RPMI7951 (cell line): ENCODE data around the gene ACTRT2. TPM values are rescaled to one million over a fixed set of nuclear protein-coding genes. Genes with fewer than 3 reads are reported as not detected.

Experiments used
- DNase-seq: peaks from one replicate; pipeline ENCODE4 v3.0.0-alpha.2; 2012; ENCODE audit warnings: low read depth
- total RNA-seq: library from RNA; depleted of rRNA; stranded (reverse); fragments of >200 nt; shearing (Covaris generic); gene quantifications from 2 replicates; pipeline ENCODE4 v1.2.3, GENCODE V29; 2014; rRNA removed

Gene ACTRT2
- total RNA-seq, 1 experiment from 2014 or later = not detected

DNA sequence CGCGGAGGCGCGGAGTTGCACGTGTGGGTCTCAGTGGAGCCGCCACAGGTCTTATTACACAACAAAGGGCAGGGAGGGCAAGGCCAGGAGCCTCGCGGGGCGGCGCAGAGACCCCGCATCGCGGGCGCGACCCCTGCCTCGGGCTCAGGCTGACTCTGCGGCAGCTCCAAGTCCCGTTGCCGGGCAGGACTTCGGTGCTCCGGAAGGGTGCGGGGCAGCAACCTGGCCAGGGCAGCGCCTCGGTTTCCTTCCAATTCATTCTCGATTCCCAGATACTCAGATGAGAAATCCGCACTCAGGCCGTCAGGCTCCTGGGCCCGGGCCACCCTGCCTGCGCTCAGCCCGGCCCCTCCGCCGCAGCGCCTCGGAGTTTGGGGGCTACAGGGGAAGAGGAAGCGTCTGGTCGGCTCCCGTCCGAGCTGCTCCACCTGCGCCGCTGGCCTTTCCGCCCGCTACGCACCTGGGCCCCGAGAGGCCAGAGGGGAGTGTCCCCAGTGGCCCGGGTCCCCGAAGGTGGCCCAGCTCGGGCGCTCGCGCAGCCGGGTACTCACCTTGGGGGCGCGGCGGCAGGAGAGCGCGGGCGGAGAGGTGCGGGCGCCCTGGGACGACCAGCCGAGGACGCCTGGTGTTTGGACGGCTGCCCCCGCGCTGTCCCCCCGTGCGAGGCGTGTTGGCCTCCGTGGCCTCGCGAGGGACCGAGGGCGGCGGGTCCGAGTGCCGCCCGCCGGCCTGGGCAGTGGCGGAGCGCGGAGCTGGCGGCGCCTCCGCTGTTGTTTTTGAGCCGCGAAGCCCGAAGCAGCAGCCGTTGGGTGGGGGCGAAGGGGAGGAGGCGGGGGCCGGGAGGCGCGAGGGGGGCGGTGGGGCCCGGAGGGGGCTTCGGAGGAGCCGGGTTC is 46.6 kb downstream of the ACTRT2 start:
- no peak for DNase-seq

DNA sequence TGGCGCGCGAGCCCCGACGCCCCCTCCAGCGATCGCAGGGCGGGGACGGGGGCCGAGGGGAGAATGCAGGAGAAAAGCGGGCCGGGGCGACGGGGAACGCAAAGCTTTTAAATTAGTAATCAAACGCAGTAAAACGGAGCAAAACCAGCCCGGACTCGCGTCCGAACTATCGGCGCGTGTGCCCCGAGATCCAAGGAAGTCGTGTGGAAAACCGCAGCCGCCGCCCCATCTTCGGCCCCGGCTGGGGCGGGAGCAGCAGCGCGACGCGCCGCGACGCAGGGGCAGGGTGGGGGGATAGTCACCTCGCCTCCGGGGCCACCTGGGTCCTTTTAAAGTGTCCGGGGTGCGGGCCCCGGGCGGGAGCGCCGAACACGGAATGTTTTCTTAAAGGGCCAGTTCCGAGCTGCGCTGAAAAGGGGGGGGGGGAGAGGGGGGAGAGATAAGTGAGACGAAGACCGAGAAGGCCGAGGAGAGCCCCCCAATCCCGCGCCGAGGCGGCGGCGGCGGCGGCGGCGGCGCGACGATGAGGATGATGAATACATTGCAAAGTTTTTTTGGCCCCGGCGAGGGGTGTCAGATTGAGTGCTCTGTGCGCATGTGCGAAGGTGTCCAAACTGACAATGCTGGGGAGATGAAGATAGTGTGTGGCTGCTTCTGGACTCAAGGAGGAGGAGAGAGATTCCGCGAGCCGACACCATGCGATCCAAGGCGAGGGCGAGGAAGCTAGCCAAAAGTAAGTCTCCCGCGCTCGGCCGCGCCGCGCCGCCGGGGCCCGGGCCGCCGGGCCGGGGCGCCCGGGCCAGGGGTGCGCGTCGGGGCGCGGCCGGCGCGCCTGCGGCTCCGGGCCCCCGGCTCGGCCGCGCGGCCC is 47.5 kb downstream of the ACTRT2 start, which contains the start of gene PRDM16:
Gene PRDM16, plus strand, starts transcription at position 640 of the 868 bp plus-strand sequence. Its CDS starts 57 bp downstream, at position 697.
- DNase-seq = peak; percentile 12

DNA sequence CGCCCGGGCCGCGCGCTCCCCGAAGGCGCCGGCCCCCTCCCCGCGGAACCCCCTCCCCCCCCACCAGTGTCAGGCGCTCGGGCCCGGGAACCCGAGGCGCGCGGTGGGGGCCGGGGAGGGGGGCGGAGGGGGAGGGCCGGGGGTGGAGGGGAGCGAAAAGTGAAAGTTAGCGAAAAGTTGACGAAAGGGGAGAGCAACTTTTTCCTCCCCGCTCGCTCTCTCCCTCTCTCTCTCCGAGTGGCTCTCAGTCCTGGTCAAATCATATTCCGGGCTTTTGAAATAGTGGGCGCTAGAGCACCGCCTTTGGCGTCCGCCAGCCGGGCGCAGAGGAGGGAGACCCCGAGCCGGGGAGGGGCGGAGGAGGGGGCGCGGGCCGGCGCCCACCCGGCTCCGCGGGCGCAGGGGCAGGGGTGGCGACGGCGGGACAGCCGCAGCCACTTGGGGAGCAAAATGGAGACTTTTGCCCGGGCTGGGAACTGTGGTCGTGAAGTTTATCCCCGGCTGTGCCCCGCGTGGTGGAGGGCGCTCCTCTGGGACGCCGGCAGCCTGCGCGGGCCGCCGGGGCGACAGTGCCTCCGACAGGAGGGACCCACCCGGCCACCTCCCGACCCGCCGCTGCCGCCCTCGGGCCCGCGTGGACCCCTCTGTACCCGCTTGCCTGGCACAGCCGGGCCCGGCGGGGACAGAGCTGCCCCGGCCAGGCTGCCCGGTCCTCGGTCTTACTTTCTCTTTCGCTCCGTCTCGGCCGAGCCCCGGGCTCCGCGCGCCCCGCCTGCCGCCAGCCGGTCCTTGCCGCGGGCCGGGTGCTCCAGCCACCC is 48.4 kb downstream of the ACTRT2 start:
- DNase-seq = peak; percentile 24

GRCh38 chr1:3070309-3070643 is 49.0 kb downstream of the ACTRT2 start:
- DNase-seq = no peak

GRCh38 chr1:3070644-3071564 is 49.6 kb downstream of the ACTRT2 start:
- DNase-seq = no peak

DNA sequence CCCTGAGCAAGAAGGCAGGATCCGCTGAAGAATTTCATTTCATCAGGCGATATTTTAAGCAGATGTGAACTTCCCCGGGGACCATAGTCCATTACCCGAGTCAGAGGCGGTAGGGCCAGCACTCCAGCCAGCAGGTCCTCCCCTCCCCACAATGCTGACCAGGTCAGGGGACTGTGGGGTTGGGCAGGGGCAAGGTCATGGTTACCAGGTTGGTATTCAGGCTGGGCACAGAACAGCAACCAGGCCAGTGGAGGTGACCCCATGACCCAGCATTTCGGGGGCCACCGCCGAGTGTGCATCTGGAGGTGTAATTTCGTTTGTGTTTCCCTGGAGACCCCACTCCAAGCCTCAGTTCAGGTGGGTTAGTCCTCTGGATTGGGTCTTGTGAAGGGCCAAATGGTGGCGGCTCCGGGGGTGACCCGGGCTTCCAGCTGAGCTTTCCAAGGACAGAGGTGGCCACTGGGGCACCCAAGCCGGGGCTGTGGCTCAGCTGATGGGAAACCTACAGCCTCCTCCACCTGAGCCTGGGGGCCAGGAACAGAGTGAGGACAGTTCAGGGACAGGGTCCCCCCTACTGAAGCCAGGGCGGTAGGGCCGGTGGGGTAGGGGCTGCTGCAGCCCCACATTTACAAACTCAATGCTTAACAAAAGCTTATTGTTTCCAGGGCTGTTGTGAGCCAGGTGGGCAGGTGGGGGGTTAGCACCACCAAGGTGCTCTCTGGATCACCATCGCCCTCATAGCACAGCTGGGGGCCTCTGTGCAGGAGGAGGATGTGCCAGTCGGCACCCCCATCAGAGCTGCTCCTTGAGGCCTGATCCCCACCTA is 50.5 kb downstream of the ACTRT2 start:
- DNase-seq = no peak

Other genes starting within 250 kb of the ACTRT2 start
- under 0.01 and 0.12 TPM in 2 replicates for gene TTC34, start 219.8 kb upstream of the ACTRT2 start, total RNA-seq
- gene PRDM16, start 47.7 kb downstream of the ACTRT2 start, total RNA-seq = not detected in 2 replicates